NCI-H1694 treated with DMSO at 0.1 percent for 48 hours (cell line): ENCODE data around the gene SFT2D3.

Experiments
- DNase-seq: peaks from one replicate; lab custom pipeline; 2025; lab: John Stamatoyannopoulos, UW

SFT2D3 gene

DNA sequence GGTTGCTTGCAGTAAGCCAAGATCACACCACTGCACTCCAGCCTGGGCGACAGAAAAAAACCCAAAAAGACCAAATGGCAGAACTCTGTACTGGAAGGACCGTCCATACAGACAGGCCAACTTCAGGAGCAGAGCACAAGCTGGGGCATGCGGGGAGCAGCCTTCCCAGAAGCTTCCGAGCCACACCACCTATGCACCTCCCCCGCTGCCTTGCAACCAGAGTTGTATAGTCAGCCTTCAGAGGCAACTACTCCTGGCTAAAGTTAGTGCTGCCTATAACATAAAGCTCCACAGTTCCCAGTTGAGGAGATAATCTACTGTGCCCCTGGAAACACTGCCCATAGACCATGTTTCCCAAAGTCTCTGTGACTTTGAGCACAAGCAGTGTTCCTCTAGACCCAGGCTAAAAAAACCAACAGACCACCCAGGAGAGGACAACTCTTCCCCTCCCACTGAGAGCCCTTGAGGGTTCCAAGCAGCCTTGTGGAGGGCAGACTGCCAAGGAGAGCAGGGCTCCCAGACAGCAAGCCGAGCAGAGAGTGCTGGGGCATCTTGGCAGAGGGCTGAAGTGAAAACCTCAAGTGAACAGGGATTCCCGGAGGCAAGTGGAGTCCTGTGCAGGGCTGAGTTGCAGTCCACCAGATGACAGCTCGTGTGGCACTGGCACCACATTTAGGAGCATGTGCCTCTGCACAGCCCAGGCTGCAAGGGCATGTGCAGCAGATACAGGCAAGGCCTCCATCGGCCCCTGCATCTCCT lies 6.8 kb downstream of the SFT2D3 start:
- DNase-seq, result no peak

DNA sequence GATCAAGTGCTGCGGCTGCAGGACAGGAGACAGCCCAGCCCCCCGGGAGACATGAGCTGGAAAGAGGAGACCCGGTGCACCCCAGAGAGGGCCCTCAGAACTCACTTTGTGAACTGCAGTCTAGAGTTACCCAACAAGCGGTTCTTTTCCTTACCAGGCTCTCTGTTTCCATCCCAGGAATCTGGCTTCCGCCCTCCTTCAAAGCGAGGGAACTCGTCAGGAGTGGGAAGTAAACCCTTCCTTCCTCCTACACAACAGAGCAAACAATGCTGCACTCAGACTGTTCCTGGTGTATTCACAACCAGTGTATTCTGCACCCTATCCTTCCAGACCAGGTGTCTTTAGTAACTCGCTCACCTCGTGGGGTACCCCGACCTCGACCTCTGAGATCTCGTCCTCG lies 8.0 kb downstream of the SFT2D3 start:
- no peak for DNase-seq

DNA sequence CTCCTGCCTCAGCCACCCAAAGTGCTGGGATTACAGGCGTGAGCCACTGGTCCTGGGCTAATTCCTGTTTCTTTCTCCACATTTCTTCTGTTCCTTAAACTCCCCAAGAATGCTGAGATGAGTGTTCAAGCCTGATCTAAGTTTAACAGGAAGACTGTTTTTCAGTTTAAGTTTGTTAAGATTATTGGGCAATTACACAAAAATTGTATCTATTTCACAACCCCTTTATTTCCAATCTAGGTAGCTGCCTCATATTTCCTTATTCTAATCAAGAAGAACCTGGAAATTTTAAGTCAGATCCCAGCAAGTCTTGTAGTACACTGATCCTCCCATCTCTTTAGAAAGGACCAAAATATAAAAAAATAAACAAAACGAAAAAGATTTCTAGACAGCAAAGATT lies 11.7 kb downstream of the SFT2D3 start:
- DNase-seq, result no peak

DNA sequence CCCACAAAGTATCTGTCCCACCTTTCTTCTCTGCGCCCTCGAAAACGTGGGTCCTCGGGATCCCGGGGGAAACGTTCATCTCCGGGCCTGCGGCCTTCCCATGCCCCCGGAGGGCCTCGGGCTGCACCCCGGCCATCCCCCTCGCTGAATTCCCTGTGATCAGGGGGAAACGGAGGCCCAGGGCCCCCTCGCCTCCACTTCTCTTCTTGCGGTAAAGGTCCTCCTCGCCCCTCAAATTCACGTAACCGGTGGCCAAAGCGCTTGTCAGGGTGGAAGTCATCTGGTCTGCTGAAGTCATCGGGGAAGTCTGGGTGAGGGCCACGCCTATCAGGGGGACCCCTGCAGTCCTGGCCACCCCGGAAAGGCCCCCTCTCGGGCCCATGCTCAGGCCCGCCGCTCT lies 12.3 kb downstream of the SFT2D3 start:
- DNase-seq, result no peak

DNA sequence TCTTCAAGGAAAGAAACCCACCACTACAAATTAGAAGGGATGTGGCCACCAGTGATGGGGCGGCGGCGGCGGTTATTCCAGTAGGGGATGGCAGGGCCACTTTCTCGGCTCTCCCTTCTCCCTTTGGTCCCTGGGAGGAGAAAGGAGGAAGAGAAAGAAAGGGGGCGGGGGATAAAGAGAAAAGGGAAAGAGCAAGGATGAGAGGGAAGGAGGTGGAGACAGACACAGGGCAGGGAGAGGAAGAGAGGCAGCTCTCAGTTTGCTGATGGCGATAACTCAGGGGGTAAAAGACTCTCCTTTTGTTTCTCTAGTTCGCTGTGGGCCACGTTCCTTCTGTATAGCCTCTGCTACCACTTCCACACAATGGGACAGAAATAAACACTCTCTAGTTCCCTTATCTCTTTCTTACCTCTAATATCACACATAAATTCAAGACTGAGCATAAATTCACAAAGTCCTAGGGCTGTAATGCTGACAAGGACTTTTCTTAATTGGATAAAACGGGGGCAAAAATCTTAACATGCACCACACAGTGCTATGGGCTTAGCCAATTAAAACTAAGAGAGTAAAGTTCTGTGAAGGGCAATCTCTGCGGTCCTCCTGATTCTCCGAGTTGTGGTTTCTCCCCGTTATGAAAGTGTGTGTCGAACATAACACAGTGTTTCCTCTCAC lies 14.6 kb downstream of the SFT2D3 start:
- no peak for DNase-seq

DNA sequence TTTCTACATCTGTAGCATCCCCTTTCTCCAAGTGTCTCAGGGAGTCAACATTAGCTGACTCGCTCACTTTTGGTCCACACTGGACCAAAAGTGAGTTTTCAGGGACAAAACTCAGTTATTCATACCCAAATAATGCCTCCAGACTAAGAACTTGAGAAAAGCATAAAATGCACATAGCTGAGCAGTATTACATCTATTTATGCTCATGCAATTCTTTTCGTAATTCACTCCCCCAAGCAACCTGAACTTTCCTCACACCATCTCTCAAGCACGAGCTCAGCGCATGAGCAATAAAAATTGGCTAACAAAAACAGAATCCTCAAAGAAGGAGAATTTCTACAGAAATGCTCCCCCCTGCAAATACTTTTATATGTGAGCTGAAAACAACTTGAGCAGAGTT lies 17.0 kb downstream of the SFT2D3 start:
- no peak for DNase-seq

DNA sequence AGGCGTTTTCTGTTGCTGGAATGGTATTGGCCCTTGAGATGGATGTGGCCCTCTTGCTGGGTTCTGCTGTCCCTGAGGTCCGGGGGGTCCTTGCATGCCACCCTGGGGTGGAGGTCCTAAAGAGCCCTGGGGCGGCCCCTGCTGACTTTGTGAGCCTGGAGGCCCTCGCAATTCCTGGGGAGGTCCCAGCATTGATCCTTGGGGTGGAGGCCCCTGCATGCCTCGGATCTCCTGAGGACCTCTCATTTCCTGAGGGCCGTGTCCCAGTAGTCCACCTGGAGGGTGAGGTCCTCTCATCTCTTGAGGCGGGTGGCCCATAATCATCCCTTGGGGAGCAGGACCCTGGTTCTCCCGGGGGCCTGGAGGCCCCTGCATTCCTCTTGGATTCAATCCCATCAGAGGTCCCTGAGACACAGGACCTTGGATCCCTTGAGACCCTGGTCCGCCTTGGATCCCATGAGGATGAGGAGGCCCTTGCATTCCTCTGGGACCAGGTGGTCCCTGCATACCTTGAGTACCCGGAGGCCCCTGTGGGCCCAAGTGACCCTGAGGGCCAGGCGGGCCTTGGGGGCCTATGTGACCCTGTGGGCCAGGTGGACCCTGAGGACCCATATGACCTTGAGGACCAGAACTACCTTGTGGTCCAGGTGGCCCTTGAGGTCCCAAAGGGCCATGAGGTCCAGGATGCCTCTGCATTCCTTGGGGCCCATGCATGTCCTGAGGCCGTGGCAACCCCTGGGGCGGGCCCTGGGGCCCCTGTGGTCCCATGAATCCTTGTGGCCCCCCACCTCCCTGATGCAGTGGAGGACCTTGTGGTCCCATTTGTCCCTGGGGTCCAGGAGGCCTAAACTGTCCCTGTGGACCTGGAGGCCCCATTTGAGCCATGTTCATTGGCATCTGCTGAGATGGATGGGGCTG lies 18.3 kb downstream of the SFT2D3 start:
- DNase-seq, result no peak

DNA sequence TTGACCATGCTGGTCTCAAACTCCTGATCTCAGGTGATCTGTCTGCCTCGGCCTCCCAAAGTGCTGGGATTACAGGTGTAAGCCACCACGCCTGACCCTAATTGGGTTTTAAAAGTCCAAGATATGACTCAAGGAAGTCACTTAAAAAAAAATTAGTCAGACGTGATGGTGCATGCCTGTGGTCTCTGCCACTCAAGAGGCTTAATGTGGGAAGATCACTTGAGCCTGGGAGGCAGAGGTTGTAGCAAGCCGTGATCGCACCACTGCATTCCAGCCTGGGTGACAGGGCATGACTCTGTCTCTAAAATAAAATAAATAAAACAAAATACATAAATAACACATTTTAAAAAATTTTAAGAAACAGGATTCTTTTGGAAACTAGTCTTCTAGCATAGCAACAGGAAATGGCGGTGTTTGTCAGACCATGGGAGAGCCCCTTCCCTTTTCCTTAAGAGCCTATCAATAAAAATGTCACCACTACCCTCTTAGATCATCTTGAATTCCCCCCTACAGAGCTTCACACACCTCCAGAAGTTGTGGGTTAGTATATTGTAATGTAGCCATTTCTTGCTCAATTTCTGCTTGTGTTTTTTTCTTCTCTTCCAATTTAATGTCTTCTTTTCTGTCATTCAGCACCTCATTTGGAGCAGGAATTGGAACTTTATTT lies 20.1 kb downstream of the SFT2D3 start:
- no peak for DNase-seq

DNA sequence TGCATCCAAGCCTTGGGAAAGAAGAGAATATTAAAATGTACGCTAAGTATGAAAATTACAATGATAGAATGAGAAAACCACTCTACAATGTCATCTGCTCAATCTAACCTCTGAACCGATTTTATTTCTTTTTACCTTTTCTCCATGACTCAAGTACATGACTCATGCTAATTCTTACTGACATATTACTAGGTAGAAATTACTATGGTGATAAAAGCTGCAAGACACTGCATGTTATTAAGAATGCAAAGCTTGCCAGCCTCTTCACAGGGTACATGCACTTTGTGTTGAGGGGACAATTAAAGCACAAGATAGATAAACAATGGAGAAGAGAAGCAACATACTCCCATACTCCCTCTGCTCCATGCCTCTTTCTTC lies 20.7 kb downstream of the SFT2D3 start:
- DNase-seq, result no peak

DNA sequence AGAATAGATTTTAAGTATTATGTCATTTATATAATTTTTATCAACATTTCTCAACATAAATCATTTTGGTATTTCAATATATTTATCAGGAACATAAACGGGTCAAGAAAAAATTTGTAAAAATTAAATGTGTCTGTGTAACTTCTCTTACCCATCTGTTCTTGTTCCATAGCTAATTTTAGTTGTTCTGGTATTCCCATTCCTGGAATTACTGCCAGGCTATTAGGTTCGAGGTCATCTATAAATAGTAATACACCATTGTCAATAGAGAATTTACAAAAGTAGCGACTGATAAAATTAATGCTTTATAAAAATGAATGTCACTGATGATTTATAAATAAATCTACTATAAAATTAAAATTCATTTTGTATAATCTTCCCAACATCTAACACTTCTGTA lies 21.5 kb downstream of the SFT2D3 start:
- DNase-seq, result no peak

DNA sequence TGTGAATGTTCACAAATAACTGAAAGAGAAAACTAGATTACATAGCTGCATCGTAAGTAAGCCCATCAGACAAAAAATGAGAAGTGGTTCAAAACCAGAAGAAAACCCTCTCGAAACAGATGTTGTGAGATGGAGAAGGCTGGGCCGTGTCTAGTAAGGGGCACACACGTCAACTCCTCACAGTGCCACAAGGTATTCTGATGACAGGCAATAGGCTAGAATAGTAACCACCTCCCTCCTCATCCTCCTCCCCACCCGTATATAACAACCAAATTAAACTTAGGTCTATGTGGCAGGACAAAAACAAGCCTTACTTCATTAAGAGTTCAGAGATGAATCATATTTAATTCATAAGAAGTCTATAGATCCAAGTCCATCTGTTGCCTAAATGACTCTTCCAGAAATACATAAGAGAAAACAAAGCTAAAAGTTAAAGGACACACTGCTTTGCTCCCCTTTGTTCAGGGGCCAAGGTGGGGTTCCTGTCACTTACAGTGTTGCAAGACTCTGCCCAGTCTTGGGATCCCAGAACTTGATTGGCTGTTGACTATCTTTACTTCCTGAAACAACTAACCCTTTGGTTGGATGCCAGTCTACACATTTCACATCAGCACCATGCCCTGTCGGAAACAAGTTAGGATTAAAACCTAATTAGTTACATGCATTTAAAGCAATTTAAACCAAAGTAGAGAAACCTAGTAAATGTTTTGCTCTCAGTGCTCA lies 25.0 kb downstream of the SFT2D3 start:
- no peak for DNase-seq

DNA sequence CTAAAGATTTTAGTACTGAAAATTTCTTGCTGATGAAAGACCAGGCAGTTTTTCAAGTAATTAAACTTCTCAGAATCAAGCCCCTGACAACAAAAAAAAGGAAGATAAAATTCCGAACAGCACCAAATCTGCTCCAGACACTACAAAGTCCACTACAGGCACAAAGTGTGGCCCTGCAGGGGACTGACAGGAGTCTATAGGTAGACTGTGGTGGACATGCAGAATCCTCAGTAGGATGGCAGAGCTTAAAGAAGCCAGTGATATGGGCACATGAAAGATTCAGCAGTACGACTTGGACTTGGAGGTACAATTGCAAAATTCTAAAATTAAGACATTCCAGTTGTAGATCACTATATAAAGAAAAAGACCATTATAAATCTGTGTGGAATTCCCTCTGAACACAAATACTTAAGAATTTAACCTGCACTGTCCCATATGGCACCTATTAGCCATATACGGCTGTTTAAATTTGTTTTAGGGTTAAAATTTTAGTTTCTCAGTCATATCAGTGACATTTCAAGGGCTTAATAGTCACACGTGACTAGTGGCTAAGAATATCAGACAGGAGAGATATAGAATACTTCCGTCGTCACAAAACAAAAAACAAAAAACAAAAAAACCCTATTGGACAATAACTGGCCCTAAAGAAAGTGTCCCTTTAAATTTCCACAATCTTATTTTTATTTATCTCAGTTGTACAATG lies 32.0 kb downstream of the SFT2D3 start:
- no peak for DNase-seq

DNA sequence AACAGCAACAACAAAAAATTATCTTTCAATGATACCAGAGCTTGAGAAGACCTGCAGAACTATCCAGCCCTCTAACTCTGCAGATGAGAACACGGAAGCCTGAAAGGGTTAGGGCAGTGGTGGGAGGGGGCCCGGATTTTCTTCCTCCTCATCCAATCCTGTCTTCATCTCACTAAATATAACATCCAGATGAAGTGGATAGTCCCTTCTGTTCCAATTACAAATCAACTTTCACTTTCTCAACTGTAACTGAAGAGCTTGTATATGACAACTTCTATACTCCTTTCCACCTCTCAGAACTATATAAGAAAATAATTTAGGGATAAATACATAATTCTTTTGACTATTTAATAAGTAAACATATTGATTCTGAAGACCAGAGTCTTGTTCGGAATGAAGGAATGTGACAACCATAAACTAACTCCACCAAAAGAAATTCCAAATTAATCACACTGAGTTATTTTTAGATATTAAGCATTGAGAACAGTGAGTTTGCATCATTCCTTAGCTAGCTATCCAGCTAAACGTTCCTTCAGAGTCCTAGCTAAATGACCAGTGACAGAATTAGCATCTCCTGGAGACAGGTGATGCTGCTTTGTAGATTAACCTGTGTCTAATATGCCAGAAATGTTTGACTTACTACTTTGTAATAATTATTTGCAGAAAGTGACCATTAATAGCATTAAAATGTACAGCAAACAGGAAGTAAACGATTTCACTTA lies 32.7 kb downstream of the SFT2D3 start:
- no peak for DNase-seq

DNA sequence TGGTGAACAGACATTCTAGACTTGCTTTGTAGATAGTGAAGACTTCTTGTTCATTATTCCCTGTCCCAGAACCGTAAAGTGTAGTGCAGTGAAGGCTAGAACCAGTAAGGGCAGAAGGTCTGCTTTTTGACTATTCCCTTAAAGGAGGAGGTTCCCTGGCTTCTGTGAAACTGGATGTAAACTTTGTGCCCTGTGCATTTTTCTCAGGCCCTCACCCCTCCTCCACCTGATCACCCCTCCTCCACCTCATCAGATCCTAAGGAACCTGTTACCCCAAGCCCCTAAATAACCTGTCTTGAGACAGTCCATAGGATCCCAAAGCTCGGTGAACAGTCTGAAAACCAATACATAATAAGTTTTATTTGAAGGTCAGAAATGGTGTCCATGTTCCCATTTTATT lies 33.7 kb downstream of the SFT2D3 start:
- no peak for DNase-seq

DNA sequence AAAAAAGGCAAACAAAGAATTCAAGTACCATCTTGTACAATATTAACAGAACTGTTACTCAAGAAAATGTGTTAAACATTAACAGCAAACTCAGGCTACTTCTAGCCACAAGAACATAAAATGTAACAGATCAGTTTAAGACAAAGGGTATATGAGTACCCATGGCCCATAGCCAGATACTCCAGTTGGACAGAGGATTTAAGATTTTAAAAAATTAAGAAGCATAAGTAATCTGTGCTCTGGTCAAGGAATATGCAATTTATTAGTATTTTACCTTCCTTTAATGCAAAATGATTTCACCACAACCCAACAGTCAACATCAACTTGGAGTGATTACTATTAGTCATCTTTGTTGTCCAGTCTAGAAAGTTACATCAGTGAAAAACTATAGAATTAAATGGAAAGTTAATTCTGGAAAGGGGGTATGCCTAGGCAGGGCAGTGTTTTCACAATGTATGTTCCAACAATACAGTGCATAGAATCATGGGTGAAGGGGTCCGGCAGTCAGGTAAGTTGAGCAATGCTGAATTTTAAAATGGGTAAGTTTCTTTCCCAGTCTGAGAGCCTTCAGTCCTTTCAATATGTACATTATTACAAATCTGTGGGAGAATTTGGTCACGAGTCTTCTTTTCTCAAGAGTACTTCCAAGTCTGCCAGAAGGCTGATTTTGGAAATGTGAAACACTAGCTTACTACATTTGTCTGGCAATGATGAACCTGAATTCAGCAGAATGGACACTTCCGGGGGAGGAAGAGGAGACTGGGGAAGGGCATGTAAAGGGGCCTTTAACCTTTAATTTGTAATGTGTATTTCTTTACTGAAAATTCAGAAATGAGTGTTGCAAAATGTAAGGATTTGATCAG lies 34.5 kb downstream of the SFT2D3 start:
- no peak for DNase-seq

DNA sequence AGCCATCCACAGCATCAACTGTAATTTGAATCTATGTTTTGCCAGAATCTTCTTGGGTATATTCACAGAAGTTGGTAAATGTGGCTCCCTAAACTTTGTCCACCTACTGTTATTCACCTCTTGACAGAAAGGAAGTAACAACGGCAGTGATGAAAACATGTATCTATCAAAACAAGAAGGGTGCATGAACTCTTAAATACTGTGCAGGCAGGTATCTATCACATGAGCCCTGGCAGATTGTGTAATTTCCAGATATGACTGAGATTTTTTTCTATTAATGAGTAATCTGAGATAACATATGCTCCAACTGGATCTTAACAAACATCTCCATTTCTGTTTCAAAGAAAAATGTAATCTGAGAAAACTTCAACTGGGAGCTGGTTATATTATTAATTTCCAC lies 36.6 kb downstream of the SFT2D3 start:
- DNase-seq, result no peak

DNA sequence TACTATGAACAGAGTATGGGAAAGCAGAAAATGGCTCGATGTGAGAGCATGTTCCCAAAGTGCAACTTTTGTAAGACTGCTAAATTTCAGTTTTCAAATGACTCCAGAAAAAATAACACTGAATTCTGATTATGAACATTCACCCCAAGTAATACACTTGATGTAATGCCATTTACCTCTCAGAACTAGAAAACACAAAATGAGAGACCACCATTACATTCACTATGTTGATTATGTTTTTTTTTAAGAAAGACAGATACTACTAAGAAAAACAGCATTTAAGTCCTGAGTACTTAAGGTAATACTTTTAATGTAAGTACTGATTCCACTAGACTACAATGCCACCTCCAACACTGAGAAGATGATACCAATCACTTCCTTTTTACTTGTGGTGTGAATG lies 38.5 kb downstream of the SFT2D3 start:
- DNase-seq, result no peak

DNA sequence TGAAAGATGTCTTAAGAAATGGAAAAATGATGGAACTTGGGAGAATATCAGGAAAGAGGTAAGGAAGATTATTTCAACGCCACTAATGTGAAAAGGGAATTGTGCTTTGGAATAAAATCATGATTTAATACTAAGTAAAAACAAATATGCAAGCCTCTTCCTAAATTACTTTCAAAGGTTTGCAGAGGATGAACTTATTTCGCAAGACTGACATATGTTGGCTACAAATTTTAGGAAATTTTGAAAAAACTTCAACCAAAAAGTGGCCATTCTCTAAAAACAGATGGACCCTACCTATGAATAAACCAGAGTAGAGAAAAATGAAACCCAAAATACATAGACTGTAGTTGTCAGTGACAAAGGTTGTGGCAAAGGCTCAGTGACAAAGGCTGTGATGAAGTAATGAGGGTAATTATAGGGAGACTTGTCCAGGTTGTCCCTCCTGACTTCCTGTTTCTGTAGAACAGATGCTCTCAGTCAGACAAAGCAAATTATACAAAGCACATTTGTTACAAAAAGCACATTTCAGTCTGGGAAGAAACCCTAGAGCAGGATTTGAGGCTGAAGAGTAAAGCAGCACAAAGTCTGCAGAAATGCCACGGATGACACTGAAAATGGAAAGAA lies 39.5 kb downstream of the SFT2D3 start:
- no peak for DNase-seq

DNA sequence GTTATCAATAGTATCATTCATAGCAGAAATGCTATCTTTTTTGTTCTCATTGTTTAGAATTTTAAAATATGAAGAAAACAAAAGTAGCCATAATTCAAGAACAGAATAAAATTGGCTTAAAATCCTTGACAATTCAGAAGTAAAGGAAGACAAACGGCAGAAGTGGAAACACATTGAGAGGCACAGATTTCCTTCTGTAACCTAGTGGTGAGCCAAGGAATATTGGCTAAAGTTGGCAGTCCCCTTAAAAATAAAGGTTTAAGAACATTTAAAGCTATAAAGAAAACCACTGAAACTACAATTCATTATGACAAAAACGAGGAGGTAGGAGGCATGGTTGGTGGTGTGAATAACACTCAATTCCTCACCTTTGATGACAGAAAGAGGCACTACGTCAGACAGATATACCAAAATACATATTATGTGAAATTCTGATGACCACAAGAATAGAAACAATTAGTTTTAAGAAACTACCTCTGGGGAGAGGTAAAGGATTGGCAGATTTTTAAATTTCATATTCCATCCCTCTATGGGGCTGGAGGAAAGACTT lies 42.3 kb downstream of the SFT2D3 start:
- no peak for DNase-seq
